ENCODE data around the gene TMC1. TPM values are rescaled to one million over a fixed set of nuclear protein-coding genes. Genes with fewer than 3 reads are reported as not detected.
A peak's percentile ranks its signal among the peaks of the same experiment; 100 is the strongest.

Gene TMC1
- total RNA-seq, 3 donors from 2014 or later: under 0.01 to 0.16 TPM; not detected in 1

DNA sequence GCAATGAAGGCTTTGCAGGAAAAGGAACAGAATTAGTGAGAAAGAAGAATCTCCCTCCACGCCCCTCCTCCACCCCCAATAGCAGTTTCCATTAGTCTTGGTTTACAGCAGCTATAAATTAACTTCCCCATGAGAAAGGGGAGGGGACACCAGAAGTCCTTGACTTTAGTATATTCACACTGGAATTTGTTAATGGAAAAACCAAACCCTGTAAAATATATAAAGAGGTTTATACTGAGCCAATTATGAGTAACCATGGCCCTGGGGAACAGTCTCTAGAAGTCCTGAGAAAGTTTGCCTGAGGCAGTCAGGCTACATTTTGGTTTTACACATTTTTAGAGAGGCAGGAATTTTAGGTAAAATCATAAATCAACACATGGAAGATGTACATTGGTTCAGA, 342.9 kb downstream of the TMC1 start:
- H3K36me3 ChIP-seq: no peaks in the 10 kb centered on the region
- no peak for DNase-seq (ENCODE audit: low spot score in 2 of 2)
- H3K4me3 ChIP-seq: no peak overlapping the region
- H3K27ac ChIP-seq: no peak overlapping the region
- TF ChIP-seq, protein P1, sequence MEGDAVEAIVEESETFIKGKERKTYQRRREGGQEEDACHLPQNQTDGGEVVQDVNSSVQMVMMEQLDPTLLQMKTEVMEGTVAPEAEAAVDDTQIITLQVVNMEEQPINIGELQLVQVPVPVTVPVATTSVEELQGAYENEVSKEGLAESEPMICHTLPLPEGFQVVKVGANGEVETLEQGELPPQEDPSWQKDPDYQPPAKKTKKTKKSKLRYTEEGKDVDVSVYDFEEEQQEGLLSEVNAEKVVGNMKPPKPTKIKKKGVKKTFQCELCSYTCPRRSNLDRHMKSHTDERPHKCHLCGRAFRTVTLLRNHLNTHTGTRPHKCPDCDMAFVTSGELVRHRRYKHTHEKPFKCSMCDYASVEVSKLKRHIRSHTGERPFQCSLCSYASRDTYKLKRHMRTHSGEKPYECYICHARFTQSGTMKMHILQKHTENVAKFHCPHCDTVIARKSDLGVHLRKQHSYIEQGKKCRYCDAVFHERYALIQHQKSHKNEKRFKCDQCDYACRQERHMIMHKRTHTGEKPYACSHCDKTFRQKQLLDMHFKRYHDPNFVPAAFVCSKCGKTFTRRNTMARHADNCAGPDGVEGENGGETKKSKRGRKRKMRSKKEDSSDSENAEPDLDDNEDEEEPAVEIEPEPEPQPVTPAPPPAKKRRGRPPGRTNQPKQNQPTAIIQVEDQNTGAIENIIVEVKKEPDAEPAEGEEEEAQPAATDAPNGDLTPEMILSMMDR (IDR thresholded peaks at IDR 0.05): no peak
- TF ChIP-seq POLR2AphosphoS5 (IDR thresholded peaks at IDR 0.05) (no peak), POLR2A (IDR thresholded peaks at IDR 0.05) (no peak)
- no peaks in the 10 kb centered on the region for H3K27me3 ChIP-seq
- H3K4me1 ChIP-seq: no peaks in the 10 kb centered on the region
- intact Hi-C loops (cut with DNase I; ENCODE audit: low total_unique reads): no loop called here
- no peaks in the 10 kb centered on the region for H3K9me3 ChIP-seq

DNA sequence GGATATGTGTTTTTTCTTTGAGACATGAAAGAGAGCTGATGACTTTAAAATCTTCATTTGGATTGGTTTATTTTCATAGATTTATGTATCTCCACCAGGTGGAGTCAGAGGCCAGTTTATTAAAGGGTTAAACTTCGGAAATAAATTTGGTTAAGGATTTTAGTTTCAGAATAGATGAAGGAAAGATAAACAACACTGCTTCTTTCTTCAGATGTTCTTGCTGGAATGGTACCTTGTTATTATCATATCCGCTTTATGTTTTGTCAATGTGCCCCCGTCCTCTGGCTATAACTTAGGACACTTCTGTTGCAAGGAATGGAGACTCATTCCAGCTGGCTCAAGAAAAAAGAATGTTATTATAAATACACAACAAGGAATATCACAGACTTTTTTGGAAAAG, 350.3 kb downstream of the TMC1 start:
- Histone ChIP-seq H3K36me3 (no peaks in the 10 kb centered on the region), H3K4me3 (no peak overlapping the region), H3K9me3 (no peaks in the 10 kb centered on the region), H3K27ac (no peak overlapping the region), H3K4me1 (no peaks in the 10 kb centered on the region), H3K27me3 (no peaks in the 10 kb centered on the region)
- TF ChIP-seq, protein P1 (IDR thresholded peaks at IDR 0.05): peak; percentile 39 to 47 (median 42)
- TF ChIP-seq POLR2AphosphoS5 (IDR thresholded peaks at IDR 0.05): no peak
- intact Hi-C loops (cut with DNase I; ENCODE audit: low total_unique reads): no loop called here
- DNase-seq (ENCODE audit: low spot score in 2 of 2): no peak

DNA sequence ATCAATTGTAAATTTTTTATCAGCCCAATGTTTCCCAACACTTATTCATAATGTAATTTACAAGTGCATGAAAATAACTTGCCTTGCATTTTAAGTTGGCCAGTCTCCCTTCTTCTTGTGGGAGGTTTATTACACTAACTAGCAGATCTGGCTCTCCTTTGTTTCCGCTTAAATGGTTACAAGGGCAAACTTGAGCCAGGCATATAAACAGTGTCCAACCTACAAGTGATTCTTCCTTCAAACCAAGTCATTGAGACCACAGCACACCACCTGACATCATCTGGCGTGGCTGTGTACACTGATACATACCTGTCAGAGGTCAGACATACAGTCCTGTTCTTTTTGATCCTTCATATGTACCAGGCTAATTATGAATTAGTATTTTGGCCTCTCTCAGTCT, 351.3 kb downstream of the TMC1 start:
- no peak for TF ChIP-seq POLR2AphosphoS5 (IDR thresholded peaks at IDR 0.05)
- TF ChIP-seq, protein P1 (IDR thresholded peaks at IDR 0.05): no peak
- TF ChIP-seq POLR2A (IDR thresholded peaks at IDR 0.05): no peak
- DNase-seq (ENCODE audit: low spot score in 2 of 2): no peak
- Histone ChIP-seq H3K4me1 (no peaks in the 10 kb centered on the region), H3K27me3 (no peaks in the 10 kb centered on the region), H3K4me3 (no peak overlapping the region), H3K27ac (peak overlapping the region in 1 of 2 donors; percentile 9), H3K9me3 (no peaks in the 10 kb centered on the region), H3K36me3 (no peaks in the 10 kb centered on the region)
- intact Hi-C loops (cut with DNase I; ENCODE audit: low total_unique reads): no loop called here

DNA sequence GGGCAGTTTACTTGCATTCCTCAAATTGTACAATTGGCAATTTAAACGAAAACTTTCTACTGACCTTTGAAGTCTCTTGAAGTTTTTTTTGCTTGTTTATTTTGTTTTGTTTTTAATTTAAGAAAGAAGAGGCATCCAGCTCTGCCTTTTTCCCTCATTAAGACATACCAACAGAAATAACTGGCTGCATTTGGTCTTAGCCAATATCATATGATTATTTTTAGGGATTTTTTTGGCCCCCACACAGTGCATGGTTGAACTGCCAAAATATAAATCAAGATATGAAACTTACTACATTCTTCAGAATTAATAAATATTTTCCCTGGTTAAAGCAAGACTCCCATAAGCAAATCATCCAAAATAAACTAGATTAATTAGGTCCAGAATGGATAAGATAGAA, 352.0 kb downstream of the TMC1 start:
- TF ChIP-seq POLR2AphosphoS5 (IDR thresholded peaks at IDR 0.05) (no peak), POLR2A (IDR thresholded peaks at IDR 0.05) (no peak)
- TF ChIP-seq, protein P1 (IDR thresholded peaks at IDR 0.05): no peak
- intact Hi-C loops (cut with DNase I; ENCODE audit: low total_unique reads): no loop called here
- Histone ChIP-seq H3K4me3 (no peak overlapping the region), H3K4me1 (no peaks in the 10 kb centered on the region), H3K9me3 (no peaks in the 10 kb centered on the region), H3K27me3 (no peaks in the 10 kb centered on the region), H3K36me3 (no peaks in the 10 kb centered on the region), H3K27ac (no peak overlapping the region)
- no peak for DNase-seq (ENCODE audit: low spot score in 2 of 2)

DNA sequence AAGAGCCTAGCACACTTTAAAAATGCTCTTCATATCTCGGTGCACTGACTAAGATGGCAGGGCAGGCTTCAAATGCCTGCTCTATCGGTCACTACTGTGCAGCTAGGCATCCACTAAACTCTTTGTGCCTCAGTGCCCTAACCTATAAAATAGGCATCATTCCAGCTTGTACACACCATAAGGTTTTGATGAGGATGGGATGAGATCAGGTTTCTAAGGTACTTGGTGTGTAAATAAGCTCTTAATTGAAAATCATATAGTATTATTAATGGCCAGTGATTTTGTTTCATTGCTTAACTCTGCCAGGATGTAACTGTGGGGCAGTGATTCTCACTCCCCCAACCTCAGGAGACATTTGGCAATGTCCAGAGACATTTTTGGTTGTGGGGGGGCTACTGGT, 352.9 kb downstream of the TMC1 start:
- H3K27ac ChIP-seq: no peak overlapping the region
- TF ChIP-seq, protein P1 (IDR thresholded peaks at IDR 0.05): no peak
- no peak for TF ChIP-seq POLR2A (IDR thresholded peaks at IDR 0.05)
- TF ChIP-seq POLR2AphosphoS5 (IDR thresholded peaks at IDR 0.05): no peak
- intact Hi-C loops (cut with DNase I; ENCODE audit: low total_unique reads): no loop called here
- H3K36me3 ChIP-seq: no peaks in the 10 kb centered on the region
- H3K4me1 ChIP-seq: no peaks in the 10 kb centered on the region
- no peak for DNase-seq (ENCODE audit: low spot score in 2 of 2)
- no peak overlapping the region for H3K4me3 ChIP-seq
- no peaks in the 10 kb centered on the region for H3K27me3 ChIP-seq
- no peaks in the 10 kb centered on the region for H3K9me3 ChIP-seq

All from breast epithelium (tissue), 4 donors.